Fibroblast of skin of right biceps (primary cell): Measurements from ENCODE around the gene CLDN10.
"Not testable (repeated sequence)": the region's sequence is repeated elsewhere in the genome, so short reads cannot be mapped to it uniquely, and the experiment has no call there.

Experiments
- DNase-seq: peaks from one replicate; pipeline ENCODE4 v3.0.0-alpha.2; 2013

Gene CLDN10

DNA sequence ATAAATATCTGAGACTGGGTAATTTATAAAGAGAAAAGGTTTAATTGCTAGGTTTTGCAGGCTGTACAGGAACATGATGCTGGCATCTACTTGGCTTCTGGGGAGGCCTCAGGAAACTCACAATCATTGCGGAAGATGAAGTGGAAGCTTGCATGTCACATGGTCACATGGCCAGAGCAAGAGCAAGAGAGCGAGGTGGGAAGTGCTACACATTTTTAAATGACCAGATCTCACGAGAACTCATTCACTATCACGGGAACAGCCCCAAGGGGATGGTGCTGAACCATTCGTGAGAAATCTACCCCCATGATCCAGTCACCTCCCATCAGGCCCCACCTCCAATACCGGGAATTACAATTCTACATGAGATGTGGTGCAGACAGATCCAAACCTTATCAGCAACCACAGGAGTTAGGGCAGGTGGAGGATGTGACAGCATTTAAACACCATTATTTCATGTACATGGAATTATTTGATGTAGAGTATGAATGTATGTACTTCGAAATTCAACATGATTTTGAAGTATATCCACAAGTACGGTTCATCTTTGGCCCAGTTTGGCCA lies 10.5 kb upstream of the CLDN10 start:
- no peak for DNase-seq

DNA sequence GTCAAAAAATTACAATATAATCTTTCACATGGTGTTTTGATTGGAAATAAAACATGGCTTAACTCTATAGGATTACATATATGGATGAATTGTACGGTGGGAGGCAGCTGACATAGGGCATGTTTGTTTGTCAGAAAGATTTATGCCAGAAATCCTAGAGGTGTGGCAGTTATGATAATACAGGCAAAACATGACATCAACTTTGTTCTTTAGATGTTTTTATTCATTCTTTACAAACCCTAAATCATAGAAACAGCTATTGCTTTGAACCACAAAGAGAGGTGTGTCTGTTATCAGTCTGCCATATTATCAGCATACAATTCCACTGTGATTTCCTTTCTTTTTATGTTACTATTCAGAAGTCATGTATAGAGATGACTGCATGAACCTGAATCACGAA lies 8.2 kb upstream of the CLDN10 start:
- DNase-seq = no peak

DNA sequence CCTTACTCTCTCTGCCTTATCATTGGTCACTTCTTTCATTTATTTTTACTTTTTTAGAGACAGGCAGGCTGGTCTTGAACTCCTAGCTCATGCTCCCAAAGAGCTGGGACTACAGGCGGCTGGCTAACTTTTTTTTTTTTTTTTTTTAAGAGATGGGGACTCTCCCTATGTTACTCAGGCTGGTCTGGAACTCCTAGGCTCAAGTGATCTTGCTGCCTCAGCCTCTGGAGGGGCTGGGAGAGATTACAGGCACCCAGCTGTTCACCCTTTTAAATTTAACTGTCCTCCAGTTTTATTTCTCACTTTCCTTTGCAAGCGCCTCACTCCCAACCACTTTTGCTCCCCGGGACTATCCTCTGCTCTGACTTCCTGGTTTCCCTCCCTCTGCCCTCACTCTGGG lies 5.6 kb upstream of the CLDN10 start:
- DNase-seq = no peak

DNA sequence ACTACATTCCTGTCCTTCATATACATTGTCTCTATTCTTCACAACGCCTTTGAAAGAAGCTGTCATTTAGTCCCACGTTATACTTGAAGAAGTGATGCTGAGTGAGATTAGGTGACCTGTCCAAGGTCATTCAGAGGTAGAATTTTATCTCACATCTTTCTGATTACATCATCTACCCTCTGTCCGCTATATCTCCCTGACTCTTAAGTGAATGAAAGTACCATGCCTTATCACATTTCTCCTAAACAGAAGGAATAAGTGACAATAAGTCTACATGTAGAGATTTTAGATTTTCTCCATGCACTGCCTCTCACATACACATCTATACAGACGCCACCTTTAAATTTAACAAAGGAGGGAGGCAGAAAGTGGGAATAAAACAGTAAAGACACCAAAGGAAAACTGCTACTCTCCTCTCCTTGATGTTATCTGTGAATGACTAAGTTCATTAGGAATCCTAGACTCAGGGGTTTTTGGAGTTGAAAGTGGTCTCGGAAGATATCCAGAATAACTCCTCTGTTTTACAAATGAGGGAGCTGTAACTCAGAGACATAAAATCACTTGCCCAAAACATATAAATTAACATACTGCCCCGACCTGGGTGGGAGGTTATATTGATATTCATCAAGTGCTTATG lies 4.9 kb upstream of the CLDN10 start:
- no peak for DNase-seq

DNA sequence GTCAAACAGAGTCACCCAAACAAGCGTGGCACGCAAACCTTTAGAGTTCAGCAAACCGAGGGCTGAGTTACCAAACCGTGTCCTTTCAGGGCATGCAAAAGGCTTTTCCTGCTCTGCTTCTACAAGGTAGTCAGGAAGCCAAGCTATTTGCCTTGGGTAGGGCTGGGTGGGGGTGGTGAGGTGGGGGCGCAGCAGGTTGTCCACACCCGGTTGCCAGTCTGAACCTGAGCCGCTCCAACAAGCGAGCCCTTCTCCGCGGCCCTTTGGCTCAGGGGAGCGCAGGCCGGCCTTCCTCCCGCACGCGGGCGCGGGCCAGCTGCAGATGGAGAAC lies 347 bp upstream of the CLDN10 start:
- DNase-seq = no peak

DNA sequence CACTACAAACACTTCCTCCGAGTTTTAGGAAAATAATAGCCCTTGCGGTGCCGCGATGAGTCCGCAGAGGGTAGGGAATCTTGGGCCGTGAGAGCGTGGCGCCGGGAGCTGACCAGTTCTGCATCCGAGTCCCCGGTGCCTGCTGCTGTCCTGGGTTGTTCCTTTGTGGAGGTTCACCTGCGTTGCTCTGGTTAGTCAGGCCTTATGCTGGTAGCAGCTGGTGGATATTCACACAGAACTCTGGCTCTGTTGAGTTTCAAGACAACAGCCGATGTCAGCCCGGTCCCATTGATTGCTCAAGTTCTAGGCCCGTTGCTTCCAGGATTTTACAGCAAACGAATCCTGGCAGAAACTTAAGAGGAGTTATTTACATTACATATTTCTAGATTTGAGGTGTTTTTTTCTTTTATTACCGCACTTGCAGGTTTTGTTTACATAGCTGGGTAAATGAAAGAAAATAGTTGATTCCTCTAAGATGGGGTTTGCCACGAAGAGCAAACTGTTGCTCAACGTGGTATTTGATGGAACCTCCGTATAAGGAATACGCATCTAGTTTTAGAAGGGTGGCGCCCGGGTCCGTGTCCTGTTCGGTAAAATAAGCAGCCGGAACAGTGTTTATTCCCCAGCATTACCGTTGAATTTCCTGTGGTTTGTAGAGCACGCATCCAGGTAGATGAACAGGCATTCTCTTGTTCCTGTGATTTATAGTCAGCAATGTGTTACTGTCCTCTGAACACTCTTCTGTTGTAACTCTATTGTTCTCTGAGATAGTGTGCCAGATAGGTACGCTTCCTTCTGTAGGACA lies 1.3 kb downstream of the CLDN10 start:
- no peak for DNase-seq

DNA sequence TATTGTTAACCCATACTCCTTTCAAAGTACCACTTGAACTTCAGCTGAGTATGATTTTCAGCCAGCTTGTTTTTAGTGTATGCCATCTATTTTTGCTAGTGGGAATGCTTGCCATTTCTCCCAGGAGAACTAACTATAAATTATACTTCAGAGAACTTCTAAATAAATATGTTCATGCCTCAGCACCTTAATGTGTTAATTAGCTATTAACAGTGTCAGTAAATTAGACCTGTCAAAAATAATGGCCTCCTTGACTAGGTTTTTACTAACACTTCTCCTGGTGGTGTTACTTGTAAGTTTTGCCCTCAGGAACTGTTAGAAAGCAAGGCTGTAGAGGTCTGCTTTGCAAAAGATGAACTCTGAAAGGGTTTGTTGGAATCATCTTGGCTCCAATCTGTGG lies 4.5 kb downstream of the CLDN10 start:
- no peak for DNase-seq

DNA sequence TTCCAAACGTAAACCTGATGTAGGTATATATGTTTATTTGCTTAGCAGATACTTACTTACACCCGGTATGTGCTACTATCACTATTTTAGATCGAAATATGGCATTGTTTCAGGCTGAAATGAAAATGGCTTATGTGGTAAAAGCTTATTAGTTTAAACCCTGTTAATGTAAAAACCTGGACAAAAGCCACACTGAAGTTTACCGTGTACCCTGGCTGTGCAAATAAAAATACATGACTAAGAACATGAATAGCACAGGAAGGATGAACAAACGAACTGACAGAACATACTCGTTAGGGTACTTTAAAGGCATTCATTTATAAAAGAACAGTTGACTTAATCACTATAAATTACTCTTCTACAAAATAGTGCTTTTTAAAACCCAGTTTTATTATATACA lies 6.6 kb downstream of the CLDN10 start:
- DNase-seq = no peak

DNA sequence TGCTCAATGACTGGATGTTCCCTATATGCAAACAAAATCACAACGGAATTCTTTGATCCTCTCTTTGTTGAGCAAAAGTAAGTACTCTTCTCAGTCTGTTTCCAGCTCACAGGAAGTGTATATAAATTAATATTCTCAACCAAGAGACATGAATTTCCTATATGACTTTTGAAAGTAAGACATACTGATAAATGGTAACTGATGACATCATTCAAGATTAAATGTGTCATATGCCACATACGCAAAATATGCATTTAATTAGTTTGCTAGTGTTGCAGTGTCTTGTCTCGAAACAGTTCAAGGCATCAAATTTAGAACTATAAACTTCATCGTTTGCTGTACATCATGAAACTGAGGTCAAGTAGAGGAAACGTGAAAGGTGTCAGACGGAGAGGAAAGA lies 7.9 kb downstream of the CLDN10 start:
- no peak for DNase-seq

DNA sequence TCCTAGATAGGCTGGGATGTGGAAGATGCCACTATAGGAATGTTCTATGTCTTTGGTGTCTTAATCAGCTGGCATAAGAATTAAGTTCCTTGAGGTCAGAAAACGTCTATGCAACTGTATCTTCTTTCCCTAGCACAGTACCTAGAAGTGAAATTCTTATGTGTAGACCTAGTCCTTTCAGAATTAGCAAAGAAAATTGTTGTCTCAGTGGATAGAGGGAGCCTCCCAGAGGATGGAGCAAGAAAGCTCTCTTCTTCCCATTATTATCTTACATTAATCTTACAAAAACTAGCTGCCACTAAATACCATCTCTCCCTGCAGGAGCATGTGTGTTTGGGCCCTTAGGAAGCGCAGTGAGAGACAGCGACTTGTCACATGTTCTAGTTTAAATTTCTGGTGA lies 11.6 kb downstream of the CLDN10 start:
- no peak for DNase-seq

DNA sequence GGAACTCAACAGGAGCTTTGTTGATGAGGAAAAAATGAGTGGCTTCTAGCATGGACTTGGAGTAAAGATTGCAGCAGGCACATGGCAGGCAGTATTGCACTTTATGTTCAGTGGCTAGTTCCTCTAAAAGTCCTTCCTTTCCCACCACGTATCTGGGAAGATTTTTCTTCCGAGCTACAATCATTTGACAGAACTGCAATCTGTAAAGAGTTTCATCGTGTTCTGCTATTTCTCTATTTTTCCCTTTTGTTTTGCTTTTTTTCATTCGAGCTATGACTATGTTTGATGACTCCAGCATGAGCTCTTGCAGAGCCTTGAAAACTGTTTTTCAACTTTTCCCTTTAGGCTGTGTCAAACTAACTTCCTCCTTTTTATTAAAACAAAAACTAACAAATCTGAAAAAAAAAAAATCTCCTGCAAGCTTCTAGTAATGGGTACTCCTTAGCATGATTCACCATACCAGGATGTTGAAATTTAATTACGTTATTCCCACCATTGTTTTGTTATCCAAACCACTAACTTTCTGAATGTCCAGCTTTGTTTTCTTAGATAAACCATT lies 12.3 kb downstream of the CLDN10 start:
- no peak for DNase-seq

DNA sequence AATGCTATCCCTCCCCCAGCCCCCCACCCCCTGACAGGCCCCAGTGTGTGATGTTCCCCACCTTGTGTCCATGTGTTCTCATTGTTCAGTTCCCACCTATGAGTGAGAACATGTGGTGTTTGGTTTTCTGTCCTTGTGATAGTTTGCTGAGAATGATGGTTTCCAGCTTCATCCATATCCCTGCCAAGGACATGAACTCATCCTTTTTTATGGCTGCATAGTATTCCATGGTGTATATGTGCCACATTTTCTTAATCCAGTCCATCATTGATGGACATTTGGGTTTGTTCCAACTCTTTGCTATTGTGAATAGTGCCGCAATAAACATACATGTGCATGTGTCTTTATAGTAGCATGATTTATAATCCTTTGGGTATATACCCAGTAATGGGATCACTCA lies 13.2 kb downstream of the CLDN10 start:
- not testable (repeated sequence) for DNase-seq

DNA sequence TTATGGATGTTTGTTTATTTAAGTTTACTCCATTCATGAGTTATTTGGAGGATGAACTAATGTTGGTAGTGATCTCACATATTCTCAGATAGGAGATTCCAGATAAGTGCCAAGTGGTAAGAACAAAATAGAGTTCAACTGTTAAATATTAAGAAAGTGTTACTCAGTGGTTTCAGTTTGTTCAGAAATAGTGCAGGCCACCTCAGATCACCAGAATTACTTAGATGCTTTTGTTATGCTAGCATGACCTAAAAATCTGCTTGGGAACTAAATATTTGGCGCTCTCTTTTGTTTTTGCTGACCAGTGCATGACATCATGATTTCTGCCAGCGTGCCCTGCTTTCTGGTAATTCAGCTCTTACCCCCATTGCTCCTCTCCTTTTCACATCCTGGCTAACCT lies 15.6 kb downstream of the CLDN10 start:
- no peak for DNase-seq

DNA sequence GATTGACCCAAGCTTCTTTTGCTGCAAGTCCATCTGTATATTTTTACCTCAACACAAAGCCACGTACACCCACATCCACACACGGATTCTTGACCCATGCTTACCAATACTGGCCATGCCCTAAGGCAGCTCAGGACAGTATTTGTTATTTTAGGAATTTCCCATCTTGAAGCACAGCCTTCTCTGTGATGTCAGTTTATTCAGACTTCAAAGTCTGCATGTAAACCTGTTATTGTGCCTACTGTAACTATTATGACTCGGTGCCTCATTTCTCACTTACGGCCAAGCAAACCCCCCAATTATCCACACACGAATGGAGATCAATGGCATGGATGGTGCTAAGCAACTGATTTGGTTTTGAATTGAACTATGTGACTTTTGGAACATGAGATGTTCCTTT lies 17.5 kb downstream of the CLDN10 start:
- no peak for DNase-seq

DNA sequence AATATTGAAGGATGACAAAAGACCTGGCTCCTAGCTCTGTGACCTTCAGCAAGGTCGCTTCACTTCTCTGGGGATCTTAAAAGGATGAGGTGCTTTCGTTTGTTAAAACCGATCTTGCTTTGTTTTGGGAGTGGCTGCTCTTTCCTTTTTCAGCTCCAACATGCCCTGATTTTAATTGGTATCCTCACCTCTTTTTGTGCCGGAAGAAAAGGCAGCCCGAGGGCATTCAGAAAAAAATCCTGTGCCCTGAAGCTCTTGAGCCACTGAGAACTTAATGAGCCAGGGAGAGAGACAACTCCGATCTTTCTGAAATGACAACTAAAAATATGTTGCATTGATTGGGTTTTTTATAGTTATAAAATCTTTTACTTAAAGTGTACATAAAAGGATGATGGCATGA lies 19.4 kb downstream of the CLDN10 start:
- no peak for DNase-seq

DNA sequence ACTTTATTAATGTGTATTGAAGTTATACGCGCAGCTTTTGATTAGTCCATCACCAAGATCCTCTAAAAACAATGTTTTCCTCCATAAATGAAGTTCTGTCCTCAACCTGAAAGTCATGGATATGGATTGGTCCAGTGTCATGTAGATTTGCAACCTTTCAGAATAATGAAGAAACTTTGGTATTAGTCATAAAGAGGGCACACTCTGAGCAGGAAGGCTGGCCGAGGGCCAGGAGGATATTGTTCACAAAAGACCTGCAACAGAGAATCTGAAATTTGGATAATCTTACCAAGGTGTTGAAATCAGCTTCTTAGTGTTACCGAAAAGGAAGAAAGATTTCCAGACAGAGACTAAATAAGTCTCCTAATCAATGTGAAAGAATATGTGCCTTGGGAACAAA lies 20.7 kb downstream of the CLDN10 start:
- peak; percentile 22 for DNase-seq

DNA sequence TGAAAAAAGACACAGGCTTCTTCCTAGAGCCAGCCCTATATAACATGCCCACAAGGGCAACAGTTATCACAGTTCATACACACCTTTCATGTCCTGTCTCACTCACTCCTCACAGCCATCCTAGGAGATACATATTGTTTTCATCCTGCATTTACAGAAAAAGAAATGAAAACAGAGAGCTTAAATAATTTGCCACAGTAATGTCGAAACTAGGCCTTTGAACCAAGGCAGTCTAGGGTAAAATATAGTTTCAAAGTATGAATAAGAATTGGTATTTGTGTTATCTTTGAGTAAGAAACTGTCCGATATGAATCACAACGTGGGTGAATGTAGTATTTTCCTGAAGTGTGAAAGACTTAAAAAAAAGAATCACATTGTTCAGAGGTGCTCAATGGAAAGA lies 26.8 kb downstream of the CLDN10 start:
- DNase-seq = no peak

DNA sequence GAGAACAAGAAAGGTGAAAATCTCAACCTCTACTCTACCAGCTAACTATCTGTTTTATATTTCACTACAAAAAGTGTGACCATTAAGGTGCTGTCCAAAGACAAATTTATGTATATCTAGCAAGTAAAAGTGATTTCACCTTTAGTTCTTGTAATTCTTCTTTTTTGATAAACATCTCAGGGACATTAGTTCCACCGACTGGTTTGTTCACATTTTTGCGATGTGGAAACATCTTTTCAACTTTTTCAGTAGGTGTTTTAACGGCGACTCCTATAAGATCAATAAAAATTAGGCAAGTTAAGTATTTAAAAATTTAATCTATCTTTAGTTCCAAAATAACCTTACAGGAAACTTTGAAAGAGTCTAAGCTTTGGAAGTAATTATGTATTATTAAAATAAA lies 33.3 kb downstream of the CLDN10 start:
- DNase-seq = no peak

DNA sequence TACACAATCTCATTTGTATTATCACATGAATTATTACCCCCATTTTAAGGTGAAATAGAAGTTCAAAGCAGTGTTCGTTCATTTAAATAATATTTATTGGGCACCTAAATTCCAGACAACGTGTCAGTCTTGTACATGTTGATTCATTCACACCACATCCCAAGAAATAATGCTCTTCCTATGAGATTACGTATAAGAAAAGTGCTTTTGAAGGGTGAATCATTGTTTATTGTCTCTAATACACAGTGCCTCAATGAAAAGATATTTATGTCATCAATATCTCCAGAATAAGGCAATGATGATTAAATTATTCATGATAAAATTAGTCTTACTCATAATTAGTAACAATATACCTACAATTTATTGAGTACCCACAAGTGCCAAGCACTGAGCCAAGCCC lies 35.6 kb downstream of the CLDN10 start:
- no peak for DNase-seq

DNA sequence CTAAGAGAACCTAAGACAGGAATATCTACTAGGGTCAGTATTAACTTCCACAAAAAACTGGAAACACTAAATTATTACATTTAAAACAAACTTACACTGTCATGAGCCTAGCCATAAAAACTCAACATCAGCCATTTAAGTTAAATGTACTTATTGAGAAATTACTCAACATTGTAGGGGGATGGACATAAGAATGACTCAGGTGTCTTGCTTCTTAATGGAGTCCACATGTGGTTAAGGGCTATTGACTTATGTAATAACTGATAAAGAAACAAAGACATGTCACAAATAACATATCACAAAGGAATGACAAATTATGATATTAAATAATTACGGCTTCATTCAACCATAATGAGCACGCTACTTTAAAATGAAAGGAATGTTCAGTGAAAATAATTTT lies 36.2 kb downstream of the CLDN10 start:
- peak; percentile 49 for DNase-seq

DNA sequence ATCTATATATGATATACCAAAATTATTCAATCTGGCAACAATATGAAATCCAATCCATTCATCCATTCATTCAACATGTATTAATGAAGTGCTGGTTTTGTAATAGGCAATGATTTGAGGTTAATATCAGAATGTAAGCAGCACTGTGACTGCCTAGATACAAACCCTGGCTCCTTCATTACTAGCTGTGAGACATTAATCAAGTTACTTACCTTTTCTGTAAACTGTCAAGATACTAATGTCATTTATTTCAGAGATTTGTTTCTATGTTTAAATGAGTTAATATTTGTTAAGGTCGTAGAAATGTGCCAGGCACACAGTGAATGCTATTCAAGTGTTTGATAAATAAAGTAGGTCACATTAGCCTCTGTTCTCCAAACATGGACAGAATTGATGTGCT lies 40.9 kb downstream of the CLDN10 start:
- no peak for DNase-seq

DNA sequence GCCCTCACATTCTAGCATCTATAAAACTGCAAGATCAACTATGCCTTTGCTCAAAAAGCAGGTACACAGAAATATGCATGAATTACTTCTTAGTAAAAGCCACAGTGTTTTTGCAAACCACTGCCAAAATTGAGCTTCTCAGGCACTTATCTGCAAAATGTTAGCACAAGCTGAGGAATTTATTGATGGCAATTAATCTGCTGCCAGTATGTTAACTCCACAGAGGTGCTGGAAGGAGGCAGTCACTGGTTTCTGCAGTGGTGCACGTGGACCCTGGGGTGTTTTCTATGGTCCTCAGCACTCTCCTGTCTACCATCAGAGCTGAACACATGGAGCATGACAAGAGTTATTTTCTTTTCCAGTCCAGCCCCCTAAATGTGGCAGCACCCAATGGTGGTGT lies 44.2 kb downstream of the CLDN10 start:
- DNase-seq = no peak

DNA sequence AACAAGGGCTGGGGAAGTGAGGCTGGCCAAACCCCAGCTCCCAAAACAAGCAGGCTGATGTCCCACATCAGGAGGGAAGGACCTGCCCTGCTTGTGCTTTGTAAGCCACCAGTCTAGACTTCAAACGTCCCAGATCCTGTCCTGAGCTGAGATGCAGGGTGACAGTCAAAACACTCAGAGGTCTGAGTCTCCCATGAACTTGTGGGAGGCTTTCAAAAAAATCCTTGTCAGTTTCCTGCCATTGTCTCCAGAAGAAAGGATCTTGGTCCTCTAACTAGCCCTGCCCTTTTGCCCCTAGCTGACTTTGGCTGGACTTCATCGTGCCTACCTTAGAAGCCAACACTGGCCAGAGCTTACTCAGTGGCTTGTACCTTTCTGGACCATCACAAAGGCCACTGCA lies 48.7 kb downstream of the CLDN10 start:
- no peak for DNase-seq

DNA sequence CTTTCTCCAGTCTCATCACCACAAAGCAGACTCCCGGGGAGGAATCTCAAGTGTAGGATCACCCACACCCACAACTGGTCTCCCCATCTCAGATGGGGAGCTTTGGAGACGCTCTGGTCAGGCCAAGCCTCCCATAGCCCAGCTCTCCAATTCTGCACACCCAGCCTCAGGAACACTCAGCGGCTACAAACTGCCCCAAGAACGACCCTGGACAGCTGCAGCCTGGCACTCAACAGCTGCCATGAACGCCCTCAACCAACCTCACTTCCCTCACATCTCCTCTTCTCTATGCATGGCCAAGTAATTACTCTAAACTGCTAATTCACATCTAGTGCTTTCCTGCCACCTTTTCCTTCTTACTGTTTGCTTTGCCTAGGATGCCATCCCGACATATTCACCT lies 49.4 kb downstream of the CLDN10 start:
- DNase-seq = no peak
